ENCODE results near the gene SYNDIG1L. TPM values are rescaled to one million over a fixed set of nuclear protein-coding genes. Genes with fewer than 3 reads are reported as not detected.

The SYNDIG1L gene
- total and polyA plus RNA-seq, 2 of the 4 experiments (the other 2 are of a cell fraction) = not detected

GRCh38 chr14:74425525-74426201 lies 347 bp downstream of the SYNDIG1L start:
- Histone ChIP-seq H3K36me3 (ENCODE audit: control insufficient read depth, insufficient read depth, low read length) (no peaks in the 10 kb centered on the region), H3K23ac (ENCODE audit: low read depth, low read length) (no peak overlapping the region), H2BK15ac (ENCODE audit: low read depth, low read length) (no peak overlapping the region), H2AFZ (replicated peaks; ENCODE audit: low read length, poor library complexity) (no peak overlapping the region), H3K9ac (ENCODE audit: low read depth, low read length) (no peak overlapping the region), H2AK5ac (ENCODE audit: low read depth, low read length) (no peak overlapping the region), H4K5ac (ENCODE audit: low read depth, low read length) (no peak overlapping the region), H3K4me3 (ENCODE audit: insufficient read depth, low read depth, low read length) (no peak overlapping the region), H4K8ac (ENCODE audit: low read depth in 2 of 2, low read length in 2 of 2) (no peak overlapping the region), H3K4me1 (ENCODE audit: control insufficient read depth, insufficient read depth, low read length) (no peaks in the 10 kb centered on the region), H3K14ac (replicated peaks; ENCODE audit: low read depth, low read length) (no peak overlapping the region), H3K9me1 (ENCODE audit: insufficient read depth, low read length) (no peaks in the 10 kb centered on the region), H3K27me3 (ENCODE audit: control insufficient read depth, insufficient read depth, low read length) (peaks cover 63% of the 10 kb centered on the region), H3K79me1 (ENCODE audit: low read depth in 1 of 2, low read length in 2 of 2) (no peaks in the 10 kb centered on the region), H2BK5ac (ENCODE audit: low read depth, low read length, poor library complexity, severe bottlenecking) (no peak overlapping the region), H3K56ac (ENCODE audit: extremely low read depth, insufficient read depth, low read length) (no peak overlapping the region), H3K27ac (ENCODE audit: insufficient read depth, low read length) (no peak overlapping the region), H2BK20ac (ENCODE audit: low read depth, low read length) (no peak overlapping the region), H4K91ac (ENCODE audit: insufficient read depth, low read depth, low read length) (no peak overlapping the region), H3K9me3 (ENCODE audit: control insufficient read depth, insufficient read depth, low read length) (no peaks in the 10 kb centered on the region), H2BK120ac (ENCODE audit: low read depth, low read length) (no peak overlapping the region), H2AK9ac (replicated peaks; ENCODE audit: low read depth, low read length, poor library complexity) (no peak overlapping the region), H3K4ac (ENCODE audit: low read depth, low read length) (no peak overlapping the region), H3K18ac (ENCODE audit: low read depth, low read length) (no peak overlapping the region), H4K20me1 (ENCODE audit: insufficient read depth, low read length) (no peaks in the 10 kb centered on the region), H3K4me2 (ENCODE audit: low read depth, low read length) (no peak overlapping the region)
- ATAC-seq (ENCODE audit: low read depth) (peak; percentile 94), DNase-seq (no peak)
- dilution Hi-C loops (cut with HindIII; ENCODE audit: low sequenced_read_pairs, unreplicated experiment) = no loop called here
- WGBS, 2 experiments (ENCODE audit: extremely low coverage in 2 of 2, insufficient read length in 1 of 2) = 2% methylated on average over 13 of the region's 66 CpGs; no CpG with 5 or more reads in 1 of the 2 experiments
- in situ Hi-C loops (cut with MboI; ENCODE audit: low sequenced_read_pairs) = no loop called here
- POLR2A ChIA-PET (ENCODE audit: unreplicated experiment) = no interaction called here
- TF ChIP-seq BHLHE40 (IDR thresholded peaks at IDR 0.05; ENCODE audit: low read depth, low read length) (no peak), MAFK (IDR thresholded peaks at IDR 0.05; ENCODE audit: low read depth, low read length) (no peak), MAZ (IDR thresholded peaks at IDR 0.05; ENCODE audit: borderline replicate concordance, low read depth, low read length) (no peak; the same call in 1 of the 2 replicates), CHD1 (IDR thresholded peaks at IDR 0.05; ENCODE audit: low read depth, low read length) (no peak), FOS (IDR thresholded peaks at IDR 0.05; ENCODE audit: low read depth, low read length) (no peak), NFE2L2 (IDR thresholded peaks at IDR 0.05; ENCODE audit: low read depth, low read length) (no peak), MXI1 (IDR thresholded peaks at IDR 0.05; ENCODE audit: borderline replicate concordance, low read depth, low read length) (no peak), USF2 (IDR thresholded peaks at IDR 0.05; ENCODE audit: low read depth, low read length) (no peak), RFX5 (IDR thresholded peaks at IDR 0.05; ENCODE audit: low read depth, low read length) (no peak), CEBPB (IDR thresholded peaks at IDR 0.05; ENCODE audit: low read depth, low read length) (no peak), RAD21 (IDR thresholded peaks at IDR 0.05; ENCODE audit: low read length) (no peak), POLR2A (IDR thresholded peaks at IDR 0.05; ENCODE audit: low read depth, low read length) (no peak), SMC3 (IDR thresholded peaks at IDR 0.05; ENCODE audit: low read depth, low read length) (no peak)
- no TSS peak for BruUV-seq (replicated peaks)
- intact Hi-C loops (cut with micrococcal nuclease) = no loop called here
- CTCF ChIA-PET = no interaction called here
